SW 1271 (cell line): ENCODE data around the gene JDP2.

Experiments used
- DNase-seq, 2 experiments: peaks; one replicate each; lab custom pipeline; 2025; lab: John Stamatoyannopoulos, UW

Gene JDP2

DNA sequence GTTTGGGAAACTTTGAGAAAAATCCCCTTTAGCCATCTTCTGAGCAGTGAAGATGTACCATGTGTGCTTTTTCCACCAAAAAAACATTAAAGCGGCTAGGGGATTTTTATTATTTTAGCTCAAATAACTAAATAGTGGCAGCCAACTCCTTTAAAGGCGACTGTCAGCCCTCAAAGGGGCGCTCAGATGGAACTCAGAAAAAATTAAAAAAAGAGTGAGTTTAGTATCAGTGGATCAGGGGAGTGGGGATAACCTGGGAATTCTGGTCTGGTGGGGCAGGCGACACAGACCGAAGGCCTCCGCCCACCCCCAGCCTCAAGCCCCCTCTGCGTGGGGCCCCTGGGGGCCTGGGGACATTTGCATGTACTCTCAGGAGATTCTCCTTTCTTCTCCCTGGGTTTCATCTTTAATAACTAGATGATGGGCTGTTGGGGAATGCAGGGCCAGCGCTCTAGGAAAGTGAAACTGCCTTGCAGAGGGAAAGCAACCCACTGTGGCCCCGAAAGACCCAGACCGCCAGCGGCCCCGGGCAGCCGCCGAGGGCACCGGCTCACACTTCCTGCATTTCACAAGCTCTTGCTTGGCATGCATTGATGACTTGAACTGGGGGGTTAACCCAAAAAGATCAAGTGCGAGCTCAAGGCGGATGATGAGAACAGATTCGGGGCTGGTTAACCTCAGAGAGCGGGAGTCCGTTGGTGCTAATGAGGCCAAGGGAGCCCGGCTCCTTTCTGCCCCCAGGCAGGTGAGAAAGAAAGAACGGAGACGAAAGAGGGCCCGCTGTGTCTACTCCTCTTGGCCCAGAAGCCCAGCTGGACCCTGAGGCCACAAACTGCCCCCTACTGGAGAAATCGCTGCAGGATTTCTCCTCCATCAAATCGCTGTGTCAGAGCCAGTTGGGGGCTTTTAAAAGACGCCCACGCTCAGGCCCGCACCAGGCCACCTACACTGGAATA, 87.1 kb downstream of the JDP2 start:
- DNase-seq = no peak

DNA sequence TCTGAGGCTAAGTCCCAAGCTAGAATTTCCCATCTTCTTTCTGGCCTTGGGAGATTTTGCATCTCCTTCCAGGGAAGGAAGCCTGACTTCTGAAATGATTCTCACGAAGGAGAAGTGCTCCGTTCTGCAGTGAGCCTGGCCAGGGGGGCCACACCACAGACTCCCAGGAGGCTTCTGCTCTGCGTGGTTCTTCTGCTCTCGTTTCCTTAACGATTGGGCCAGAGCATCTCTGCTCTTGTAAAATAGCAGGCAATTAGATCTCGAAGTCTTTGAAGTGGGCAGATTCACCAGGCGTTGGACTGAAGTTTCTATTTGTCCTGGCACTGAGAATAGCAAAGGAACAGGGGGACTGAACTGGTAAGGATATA, 87.8 kb downstream of the JDP2 start:
- no peak for DNase-seq

- no peak for DNase-seq
Observed at GRCh38 chr14:75518625-75519024, 90.8 kb downstream of the JDP2 start.

DNA sequence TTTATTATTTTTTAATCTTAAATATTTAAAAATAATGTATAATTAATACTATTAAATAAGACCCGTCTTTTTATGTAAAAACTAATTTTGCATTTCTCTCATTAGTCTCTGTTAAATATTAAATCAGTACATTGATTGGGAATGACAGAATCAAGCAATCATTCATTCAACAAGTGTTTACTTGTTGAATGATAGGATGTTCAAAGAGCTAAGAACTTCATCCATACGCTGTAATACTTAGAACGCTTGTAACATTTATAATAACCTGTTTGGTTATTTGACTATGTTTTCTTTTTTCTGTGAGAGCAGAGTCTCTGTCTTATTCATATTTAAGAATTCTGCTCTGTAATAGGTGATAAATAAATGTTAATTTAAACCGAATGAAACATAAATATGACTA, 91.6 kb downstream of the JDP2 start:
- DNase-seq = no peak

DNA sequence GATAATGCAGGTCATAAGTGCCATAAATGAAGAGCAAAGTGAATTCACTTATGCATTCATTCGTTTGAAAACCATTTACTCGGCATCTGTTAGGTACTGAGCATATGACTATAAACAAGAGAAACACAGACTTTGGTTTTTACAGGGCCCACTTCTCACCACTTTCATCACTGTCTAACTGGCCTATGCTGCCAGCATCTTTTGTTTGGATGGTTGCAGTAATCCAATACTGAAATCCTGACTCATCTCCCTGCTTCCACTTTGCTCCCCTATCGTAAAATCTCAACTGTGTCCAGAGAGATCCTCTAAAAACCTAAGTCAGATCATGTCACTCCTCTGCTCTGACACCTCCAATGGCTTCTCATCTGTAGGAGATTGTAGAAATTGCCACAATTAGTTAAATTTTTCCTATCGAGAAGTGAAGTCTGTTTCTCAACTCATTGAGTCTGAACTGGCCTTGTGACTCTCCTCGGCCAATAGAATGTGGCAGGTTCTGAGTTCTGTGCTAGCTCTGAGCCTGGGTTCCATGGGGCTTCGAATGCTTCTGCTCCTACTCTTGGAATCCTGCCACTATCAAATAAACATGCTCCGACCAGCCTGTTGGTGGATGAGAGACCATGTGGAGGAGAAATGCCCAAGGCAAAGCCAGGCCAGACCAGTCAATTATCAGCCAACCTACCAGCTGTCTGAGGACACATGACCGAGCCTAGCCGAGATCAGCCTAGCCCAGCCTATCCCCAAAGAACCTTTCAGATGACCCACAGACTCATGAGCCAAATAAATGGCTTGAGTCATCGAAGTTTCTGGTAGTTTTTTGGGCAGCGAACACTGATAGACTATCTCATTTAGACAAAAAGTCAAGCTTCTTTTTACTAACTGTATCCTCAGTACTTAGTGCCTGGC, 92.3 kb downstream of the JDP2 start:
- DNase-seq = no peak

GRCh38 chr14:75520852-75521251, 93.0 kb downstream of the JDP2 start:
- no peak for DNase-seq

GRCh38 chr14:75521415-75522199, 93.8 kb downstream of the JDP2 start:
- DNase-seq = no peak

DNA sequence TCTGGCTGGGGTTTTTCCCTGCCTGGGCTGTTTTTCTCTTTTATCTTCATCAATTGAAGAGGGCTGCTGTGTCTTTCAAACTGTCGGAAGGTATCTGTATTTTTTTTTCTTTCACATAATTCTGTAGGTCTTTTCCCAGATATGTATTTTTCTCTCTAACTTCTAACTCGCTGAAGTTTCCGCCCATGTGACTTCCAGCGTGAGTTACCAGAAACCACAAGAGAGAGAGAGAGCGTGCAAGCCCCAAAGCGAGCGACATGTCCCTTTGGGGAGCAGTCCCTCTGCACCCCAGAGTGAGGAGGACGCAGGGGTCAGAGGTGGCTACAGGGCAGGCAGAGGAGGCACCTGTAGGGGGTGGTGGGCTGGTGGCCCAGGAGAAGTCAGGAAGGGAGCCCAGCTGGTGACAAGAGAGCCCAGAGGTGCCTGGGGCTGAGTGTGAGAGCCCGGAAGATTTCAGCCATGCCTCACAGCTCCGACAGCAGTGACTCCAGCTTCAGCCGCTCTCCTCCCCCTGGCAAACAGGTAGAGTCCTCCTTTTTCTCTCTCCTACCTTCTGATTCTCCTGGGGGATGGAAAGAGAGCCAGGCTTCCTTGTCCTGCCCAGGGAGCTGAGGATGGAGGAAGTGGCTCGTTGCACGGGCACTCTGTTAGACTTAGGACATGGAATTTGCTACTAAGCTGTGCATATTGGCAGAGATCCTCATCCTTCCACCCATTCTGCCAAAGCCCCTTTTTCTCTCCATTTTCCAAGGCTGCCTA, 94.6 kb downstream of the JDP2 start, which contains the start of gene BATF:
Gene BATF (plus strand): TSS at position 246 of the 759 bp plus-strand sequence. CDS start 214 bp downstream, at position 460.
- DNase-seq = no peak

DNA sequence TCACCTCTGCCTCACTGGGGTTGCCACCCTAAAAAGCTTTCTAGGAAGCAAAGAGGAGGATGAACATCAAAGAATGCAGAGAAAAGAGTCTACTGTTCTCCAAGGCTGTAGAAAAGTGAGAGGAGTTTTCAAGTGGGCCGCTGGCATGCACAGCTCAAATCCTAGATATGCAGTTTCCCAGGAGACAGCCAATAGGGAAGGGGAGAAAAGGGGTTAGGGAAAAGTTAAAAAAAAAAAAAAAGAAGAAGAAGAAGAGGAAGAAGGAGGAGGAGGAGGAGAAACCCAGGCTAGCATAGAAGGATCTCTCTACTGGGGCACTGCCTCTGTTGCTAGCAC, 95.1 kb downstream of the JDP2 start:
- DNase-seq = no peak
